Activated CD4-positive, alpha-beta T cell treated with anti-CD3 and anti-CD28 coated beads, Interleukin-2, amount 50 U/mL, for 4 hours (primary cell): ENCODE measurements around the gene CAMK1D.
"Not testable (repeated sequence)": the region's sequence is repeated elsewhere in the genome, so short reads cannot be mapped to it uniquely, and the experiment has no call there.

Experiments
- DNase-seq, 2 experiments: peaks; one replicate each; pipeline ENCODE4 v3.0.0-alpha.2; 2020

Gene CAMK1D

DNA sequence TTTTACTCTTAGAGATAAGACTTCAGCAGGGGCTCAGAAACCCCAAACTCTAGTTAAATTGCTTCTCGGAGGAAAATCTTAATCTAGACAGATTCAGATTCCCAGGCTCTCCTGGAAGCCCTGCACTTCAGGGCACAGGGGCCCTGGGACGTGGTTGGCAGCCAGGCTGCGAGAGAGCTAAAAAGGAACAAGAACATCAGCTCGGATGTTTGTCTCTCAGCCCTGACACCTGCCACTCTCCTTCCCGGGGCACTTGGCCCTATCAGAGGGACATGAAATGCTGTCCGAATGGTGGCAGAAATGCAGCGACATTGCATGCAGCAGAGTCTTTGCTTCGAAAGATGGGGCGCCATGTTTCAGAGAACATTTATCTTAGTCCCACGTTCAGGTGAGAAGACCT, 485.4 kb downstream of the CAMK1D start:
- no peak for DNase-seq

DNA sequence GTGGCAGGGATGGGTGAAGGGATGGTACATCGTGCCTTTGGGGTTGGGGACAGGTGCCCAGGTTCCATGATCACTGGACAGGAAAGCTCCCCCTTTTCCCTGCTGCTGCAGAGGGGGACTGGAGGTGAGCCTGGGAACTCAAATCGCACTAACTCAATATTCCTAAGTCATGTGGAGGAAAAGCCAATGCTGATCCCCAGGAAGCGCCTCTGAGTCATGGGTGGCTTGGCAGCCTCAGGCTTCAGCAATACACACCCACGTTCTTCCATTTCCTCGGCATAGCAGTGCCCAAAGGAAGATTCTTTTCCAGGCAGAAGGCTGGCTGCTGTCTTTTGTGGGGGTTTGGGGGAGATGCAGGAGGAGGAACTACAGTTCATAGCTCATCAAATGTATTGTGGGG, 486.4 kb downstream of the CAMK1D start:
- DNase-seq, result no peak

DNA sequence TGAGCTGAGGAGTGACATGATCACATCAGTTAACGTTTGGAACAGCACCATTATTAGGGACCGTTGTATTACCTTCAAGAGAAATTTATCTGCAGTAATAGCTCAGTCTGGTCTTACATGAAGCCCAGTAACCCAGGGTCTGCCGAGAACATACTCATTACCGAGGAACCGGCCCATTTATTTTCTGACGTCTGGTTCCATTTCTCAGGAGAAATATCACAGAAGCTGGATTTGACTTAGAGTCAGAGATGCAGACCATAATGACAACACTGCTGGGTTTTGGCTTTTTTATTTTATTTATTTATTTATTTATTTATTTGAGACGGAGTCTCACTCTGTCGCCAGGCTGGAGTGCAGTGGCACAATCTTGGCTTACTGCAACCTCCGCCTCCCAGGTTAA, 489.0 kb downstream of the CAMK1D start:
- DNase-seq, result no peak

DNA sequence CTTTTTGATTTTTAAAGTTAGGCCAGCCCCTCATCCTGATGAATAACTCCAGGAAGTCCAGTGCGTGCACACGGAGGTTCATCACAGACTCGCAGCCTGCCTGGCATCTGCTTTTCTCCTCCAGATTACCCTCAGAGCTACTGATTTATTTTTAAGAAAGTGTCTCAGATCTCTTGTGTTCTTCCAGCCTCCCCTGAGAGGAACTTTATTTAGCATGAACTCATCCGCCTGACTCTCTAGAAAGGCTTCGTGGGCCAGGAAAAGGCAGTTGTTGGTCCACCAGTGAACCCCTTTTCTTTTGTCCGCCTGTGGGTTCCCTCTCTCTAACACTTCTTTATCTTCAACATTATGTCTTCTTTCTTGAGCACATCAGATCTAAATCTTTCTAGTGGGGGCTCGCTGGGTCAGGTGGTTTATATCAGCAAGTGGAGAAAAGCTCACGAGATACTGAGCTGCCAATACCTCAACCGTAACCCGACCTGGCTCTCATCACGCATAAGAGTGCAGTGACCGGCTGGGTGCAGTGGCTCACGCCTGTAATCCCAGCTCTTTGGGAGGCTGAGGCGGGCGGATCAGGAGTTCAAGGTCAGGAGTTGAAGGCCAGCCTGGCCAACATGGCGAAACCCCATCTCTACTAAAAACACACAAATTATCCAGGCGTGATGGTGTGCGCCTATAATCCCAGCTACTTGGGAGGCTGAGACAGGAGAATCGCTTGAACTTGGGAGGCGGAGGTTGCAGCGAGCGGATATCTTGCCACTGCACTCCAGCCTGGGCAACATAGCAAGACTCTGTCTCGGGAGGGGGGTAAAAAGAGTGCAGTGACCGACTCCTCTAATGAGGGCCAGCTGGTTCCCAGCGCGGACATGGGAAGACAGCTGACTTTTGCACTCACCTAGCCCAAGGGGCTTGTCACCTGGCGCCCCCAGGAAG, 489.9 kb downstream of the CAMK1D start:
- no peak for DNase-seq

DNA sequence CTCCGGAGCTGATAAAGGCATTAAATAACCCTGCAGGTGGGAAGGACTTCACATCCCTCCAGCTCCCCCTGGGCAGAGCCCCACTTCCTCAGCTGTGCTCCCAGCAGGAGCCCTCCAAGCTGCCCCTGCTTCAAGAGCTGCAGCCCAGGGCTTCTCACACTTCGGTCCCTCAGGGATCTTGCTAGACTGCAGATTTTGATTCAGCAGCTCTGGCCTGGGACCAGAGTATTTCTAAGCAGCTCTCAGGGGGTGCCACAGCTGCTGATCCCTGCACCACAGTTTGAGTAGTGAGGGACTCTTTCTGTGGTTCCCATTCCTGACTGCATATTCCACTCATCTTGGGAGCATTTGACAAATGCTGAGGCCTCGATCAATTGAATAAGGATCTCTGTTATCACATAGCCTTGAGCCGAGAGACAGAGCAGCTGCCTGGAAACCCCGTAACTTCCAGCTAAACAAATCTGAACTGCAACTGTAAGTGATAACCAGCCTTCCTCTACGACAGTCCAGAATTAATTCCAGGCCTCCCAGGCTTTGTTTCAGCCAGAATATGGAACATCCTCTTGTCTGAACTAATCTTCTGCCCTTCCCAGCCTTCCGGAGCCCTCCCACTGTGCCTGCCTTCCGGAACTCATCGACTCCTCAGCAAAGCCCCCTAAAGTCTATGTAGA, 490.7 kb downstream of the CAMK1D start:
- DNase-seq, result no peak

DNA sequence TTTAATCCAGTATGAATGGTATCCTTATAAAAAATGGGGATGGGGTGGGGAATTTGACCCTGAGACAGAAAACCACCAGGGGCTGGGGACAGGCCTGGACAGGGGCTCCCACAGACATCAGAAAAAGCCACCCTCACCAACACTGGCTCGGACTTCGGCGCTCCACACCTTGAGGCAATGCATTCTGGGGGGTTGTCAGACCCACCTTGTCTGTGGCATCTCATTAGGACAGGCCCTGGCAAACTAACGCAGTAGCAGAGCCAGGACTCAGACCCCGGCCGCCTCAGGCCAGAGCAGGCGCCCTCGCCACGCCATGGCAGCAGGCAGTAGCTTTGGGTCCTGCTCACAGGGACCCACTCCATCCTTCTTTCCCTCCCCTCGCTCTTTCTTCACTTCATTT, 492.1 kb downstream of the CAMK1D start:
- no peak for DNase-seq

- DNase-seq, result no peak
These were observed 492.5 kb downstream of the CAMK1D start for GRCh38 chr10:12841826-12842225.

DNA sequence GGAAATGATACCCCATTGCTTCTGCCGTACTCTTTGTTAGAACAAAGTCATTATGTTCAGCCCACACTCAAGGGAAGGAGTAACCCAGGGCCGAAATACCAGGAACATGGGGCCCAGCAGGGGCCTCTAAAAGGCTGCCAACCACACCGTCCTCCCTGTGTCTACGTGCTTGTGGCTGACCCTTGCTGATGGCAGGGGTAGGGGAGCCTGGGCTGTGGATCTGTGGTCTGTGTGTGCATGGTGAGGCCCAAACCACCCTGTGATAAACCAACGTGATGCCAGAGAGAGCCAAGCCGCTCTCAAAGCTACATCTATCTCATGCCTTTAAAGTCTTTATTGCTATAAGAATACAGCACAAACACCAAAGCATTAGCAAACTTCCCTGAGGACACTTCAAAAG, 493.0 kb downstream of the CAMK1D start:
- DNase-seq, result no peak

DNA sequence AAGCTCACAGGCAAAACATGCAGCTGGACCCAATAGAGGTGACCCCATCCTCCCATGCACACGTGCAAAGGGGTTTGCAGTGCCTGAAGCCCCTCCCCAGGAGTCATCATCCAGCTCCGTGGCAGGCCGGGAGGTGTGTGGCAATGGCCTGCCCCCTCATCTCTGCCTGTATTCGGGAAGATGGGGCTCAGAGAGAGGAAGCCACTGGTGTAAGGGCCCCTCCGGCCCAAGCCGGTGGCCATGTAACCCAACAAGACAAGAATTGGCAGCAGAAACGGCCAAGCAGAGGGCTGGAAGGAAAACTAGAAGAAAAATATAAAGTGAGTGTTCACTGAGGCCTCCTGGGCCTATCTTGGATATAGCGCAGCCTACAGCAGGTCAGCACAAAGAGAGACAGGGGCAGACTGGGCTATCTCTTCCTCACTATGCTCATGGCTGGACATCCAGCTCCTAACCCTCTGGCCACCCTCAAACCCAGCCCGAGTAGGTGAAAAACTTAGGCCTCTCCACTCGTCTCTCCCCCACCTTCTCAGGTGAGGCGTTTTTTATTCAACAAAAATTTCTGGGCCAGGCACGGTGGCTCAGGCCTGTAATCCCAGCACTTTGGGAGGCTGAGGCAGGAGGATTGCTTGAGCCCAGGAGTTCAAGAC, 494.1 kb downstream of the CAMK1D start:
- no peak for DNase-seq

GRCh38 chr10:12844811-12845483, 495.6 kb downstream of the CAMK1D start:
- no peak for DNase-seq

- DNase-seq, result no peak
These were observed 497.4 kb downstream of the CAMK1D start for GRCh38 chr10:12846718-12847117.

GRCh38 chr10:12847361-12847975, 498.1 kb downstream of the CAMK1D start:
- DNase-seq, result no peak

DNA sequence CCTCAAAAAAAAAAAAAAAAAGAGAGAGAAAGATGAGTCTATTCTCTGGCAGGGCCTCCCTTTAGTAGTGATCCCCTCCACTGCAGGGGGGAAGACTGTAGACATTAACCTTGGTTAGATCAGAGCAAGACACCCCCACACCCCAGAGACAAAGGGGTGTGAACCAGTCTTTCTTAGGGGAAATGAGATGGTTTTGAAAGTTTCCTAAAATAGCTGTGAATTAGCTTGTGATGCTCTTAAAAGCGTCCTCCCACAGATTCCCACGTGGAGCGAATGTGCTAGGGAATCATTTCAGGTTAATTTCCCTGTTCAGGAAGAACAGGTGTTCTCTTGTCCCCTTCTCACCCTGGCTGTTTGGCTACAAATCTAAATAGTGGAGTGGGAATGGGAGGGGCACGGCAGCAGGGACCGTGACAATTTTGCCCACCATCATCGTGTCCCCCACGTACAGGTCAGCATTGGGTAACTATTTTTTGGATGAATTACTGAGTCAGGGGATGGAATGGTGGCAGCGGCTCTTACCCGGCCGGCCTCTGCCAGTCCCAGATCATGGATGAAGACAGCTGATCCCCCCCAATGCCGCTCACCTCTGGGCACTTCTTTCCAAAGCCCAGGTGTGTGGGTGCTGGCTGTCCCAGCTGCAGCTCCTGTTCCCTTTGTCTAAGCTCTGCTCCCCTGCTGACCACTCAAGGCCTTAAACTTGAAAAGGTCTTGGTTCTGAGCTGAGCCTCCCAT, 499.3 kb downstream of the CAMK1D start:
- no peak for DNase-seq

DNA sequence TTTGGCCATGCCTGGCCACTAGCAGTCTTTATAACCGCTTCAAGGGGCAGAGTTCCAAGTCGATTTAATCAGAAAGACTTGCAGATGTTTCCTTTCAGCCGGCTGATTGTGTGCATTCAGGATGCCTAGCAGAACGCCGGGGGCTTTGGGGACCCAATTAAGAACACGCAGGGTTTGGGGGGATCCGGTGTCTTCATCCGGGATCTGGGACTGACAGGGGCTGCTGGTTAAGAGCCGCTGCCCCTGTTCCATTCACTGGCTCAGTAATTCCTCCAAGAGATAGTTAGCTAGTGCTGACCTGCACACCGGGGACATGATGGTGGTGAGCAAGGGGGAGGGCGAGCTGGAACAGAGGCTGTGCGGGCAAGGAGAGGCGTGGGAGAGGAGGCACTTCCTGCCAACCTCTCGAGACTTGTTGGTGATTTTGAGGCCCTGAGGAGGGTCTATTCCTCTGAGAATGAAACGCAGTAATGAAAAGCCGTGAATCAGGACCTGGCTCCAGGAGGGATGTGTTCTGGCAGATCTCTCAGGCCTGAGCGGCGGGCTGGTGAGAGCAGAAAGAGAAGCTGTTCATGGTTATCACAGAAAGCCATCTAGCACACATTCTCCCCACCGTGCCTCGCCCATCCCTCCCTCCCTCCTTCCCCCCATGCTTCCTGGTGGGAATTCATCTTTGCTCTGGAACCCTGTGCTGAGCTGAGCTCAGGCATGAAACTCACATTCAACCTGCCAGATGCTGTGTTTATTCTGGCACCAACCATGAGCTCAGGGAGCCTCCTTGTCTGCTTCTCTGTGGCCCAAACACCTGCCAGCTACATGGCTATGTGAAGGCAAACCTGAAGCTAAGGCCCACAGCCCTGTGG, 500.2 kb downstream of the CAMK1D start:
- no peak for DNase-seq

DNA sequence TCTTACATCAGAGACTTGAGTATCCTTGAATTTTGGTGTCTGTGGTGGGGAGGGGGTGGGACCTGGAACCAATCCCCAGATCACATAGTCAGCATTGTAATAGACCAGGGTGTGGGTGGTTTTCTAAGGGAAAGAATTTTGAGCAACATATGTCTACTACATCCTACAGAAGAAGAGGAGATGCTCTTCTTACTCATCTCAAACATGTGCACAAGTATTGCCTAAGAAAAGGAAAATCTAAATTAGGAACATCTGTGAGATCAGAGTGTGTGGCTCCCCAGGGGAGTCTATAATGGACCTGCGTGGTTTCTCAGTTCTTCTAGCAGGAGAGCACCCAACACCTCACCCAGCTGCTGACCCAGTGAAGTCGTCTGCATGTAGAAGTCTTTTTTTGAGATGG, 503.3 kb downstream of the CAMK1D start:
- no peak for DNase-seq

DNA sequence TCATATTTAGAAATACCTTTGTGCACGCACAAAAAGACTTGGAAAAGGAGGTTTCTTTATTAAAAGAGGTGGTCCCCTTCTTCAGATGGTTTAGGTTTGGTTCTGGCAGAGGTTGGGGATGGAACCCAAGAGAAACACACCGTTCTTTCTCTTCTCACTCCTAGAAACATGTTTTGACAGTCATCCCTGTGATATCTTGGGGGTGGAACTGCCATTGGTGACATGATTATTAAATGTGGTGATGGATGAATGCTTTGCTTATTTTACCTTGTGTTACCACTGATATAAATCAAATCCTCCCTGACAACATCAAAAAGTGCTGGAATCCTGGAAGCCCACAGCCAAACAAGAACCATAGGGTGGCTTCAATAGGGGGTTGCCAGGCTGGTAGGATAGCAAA, 505.6 kb downstream of the CAMK1D start:
- DNase-seq, result no peak

DNA sequence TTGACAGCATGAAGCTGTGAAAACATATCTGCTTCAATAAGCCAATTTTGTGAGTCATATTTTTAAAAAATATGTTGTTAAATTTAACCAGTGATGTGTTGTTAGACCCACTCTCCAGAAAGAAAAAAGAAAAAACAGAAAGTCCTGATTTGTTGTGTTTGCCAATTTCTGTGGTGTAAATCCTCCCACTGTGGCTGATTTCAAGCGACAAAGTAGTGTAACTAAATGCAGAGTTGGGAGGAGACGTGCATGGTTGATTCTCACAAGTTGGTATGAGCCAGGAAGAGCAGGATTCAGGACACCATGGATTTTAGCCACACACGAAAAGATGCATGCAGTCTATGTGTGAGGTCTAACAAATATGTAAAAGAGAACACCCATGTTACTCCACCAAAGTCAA, 513.1 kb downstream of the CAMK1D start:
- DNase-seq, result no peak

DNA sequence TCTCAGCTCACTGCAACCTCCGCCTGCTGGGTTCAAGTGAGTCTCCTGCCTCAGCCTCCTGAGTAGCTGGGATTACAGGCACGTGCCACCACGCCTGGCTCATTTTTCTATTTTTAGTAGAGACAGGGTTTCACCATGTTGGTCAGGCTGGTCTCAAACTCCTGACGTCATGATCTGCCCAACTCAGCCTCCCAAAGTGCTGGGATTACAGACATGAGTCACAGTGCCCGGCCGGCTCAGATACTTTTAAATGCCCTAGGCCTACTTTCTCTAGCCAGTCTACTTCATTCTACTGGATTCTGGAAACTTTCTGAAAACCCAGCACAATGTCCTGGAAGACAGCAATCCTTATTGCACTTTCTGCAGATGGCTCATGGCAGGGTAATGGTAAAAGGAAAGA, 516.2 kb downstream of the CAMK1D start:
- DNase-seq, result not testable (repeated sequence)

GRCh38 chr10:12868229-12868628, 518.9 kb downstream of the CAMK1D start:
- DNase-seq, result no peak

- DNase-seq, result no peak
These were observed 520.1 kb downstream of the CAMK1D start for GRCh38 chr10:12869427-12869826.

GRCh38 chr10:12872577-12872976, 523.2 kb downstream of the CAMK1D start:
- DNase-seq, result no peak
